ENCODE results near the gene KIF22. TPM values are rescaled to one million over a fixed set of nuclear protein-coding genes. Genes with fewer than 3 reads are reported as not detected.

KIF22 gene
- polyA plus RNA-seq, 3 donors, result 22.0 to 46.2 (median 28.9) TPM

DNA sequence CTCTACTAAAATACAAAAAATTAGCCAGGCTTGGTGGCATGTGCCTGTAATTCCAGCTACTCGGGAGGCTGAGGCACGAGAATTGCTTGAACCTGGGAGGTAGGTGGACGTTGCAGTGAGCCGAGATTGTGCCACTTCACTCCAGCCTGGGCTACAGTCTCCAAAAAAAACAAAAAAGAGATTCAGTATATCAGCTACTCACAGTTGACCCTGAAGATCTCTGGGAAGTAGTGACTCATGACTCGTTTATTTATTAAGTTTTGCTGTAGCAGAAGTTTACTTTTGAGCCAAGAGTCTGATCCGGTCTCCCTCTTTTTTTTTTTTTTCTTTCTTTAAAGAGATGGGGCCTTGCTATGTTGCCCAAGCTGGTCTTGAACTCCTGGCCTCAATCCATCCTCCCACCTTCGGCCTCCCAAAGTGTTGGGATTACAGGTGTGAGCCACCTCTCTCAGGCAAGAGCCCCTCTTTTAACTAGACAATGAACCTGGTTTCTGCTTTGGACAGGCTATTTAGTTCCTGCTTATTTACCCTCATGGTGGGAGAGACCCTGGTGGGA lies 34.1 kb downstream of the KIF22 start:
- no peaks in the 10 kb centered on the region for H3K27me3 ChIP-seq (ENCODE audit: control insufficient read depth in 2 of 2, insufficient read depth in 2 of 2, low read length in 2 of 2)
- Mint-ChIP-seq H3K9me3 (no peaks in the 10 kb centered on the region), H3K27me3 (ENCODE audit: low read depth in 3 of 3) (no peaks in the 10 kb centered on the region), H3K36me3 (peaks cover 15 to 32% of the 10 kb centered on the region in 2 donors), H3K27ac (no peak overlapping the region), H3K4me3 (no peak overlapping the region), H3K4me1 (peaks cover 47% of the 10 kb centered on the region)
- H3K27ac ChIP-seq (ENCODE audit: low read depth in 1 of 2, low read length in 2 of 2), result no peak overlapping the region
- H3K4me1 ChIP-seq (ENCODE audit: control insufficient read depth in 1 of 2, insufficient read depth in 2 of 2, low read length in 2 of 2), result peaks cover 30 to 32% of the 10 kb centered on the region in 2 donors
- H3K4me3 ChIP-seq (replicated peaks in 1 of 3; ENCODE audit: low read depth in 2 of 3, low read length in 3 of 3), result no peak overlapping the region
- intact Hi-C loops (cut with micrococcal nuclease), result loop anchor here in 1 of 2 donors (5.0 kb wide), 1 partner anchor 38 kb away; the partner anchor contains the start of gene CDIPT
- H3K9me3 ChIP-seq (replicated peaks in 1 of 2; ENCODE audit: control insufficient read depth in 1 of 2, insufficient read depth in 1 of 2, low read length in 2 of 2), result no peaks in the 10 kb centered on the region
- DNase-seq, result no peak
- no peak overlapping the region for H3K9ac ChIP-seq (ENCODE audit: insufficient read depth, low read length, poor library complexity, severe bottlenecking)
- H2AFZ ChIP-seq (ENCODE audit: insufficient read depth, low read depth, low read length, poor library complexity, severe bottlenecking), result no peak overlapping the region
- TF ChIP-seq, protein P1, sequence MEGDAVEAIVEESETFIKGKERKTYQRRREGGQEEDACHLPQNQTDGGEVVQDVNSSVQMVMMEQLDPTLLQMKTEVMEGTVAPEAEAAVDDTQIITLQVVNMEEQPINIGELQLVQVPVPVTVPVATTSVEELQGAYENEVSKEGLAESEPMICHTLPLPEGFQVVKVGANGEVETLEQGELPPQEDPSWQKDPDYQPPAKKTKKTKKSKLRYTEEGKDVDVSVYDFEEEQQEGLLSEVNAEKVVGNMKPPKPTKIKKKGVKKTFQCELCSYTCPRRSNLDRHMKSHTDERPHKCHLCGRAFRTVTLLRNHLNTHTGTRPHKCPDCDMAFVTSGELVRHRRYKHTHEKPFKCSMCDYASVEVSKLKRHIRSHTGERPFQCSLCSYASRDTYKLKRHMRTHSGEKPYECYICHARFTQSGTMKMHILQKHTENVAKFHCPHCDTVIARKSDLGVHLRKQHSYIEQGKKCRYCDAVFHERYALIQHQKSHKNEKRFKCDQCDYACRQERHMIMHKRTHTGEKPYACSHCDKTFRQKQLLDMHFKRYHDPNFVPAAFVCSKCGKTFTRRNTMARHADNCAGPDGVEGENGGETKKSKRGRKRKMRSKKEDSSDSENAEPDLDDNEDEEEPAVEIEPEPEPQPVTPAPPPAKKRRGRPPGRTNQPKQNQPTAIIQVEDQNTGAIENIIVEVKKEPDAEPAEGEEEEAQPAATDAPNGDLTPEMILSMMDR (IDR thresholded peaks at IDR 0.05), result no peak
- peaks cover 100% of the 10 kb centered on the region for H4K20me1 ChIP-seq (ENCODE audit: insufficient read depth, low read length)
- no peak overlapping the region for H3K4me2 ChIP-seq (replicated peaks; ENCODE audit: extremely low read depth, low read length, poor library complexity, severe bottlenecking)
- peaks cover 6 to 25% of the 10 kb centered on the region in 2 donors for H3K36me3 ChIP-seq (replicated peaks in 1 of 2; ENCODE audit: control insufficient read depth in 1 of 2, insufficient read depth in 2 of 2, low read length in 2 of 2)
- no CpG with 5 or more reads among the region's 7 CpGs for WGBS (ENCODE audit: insufficient coverage)
- peaks cover 92% of the 10 kb centered on the region for H3K79me2 ChIP-seq (ENCODE audit: insufficient read depth, low read length)

DNA sequence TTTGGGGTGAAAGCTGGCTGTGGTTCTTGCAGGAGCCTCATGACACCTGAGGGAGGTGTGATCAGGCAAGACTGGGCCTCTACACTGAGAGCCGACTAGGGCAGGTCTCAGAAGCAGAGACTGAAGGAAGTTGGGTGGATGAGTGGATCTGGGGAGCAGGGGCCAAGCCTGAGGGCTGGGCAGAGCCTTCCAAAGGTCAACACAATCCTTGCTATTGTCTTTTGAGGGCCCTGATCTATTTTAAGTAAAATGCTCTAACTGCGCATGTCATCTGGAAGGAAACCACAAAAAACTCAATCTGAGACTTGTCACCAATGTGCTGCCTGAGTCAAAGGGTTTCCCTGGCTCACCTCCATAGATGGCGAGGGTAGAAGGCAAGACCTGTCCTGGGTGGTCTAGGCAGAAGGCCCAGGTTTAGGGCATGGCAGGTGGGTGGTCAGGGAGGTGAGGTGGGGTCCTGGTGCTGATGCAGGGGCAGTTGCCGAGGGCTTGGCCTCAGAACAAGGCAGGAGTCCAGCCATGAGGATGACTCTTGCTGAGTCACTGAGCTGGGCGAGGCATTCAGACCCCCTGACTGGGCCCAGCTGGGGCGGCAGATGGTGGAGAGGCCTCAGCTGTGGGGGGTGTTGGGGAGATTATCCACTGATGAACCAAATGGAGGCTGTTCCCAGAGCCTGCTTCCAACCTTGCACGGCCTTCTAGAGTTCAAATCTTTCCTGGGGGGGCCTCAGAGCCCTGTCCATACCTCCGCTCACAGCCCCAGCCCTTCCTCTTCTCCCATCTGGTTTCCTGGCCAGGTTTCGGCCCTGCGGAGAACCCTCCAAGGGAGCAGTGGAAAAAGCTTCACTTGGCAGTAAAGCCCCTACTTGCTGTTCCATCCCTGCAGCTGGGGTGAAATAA lies 34.8 kb downstream of the KIF22 start:
- no peak for DNase-seq
- WGBS (ENCODE audit: insufficient coverage), result 56% methylated on average over 9 of the region's 10 CpGs
- H3K36me3 ChIP-seq (replicated peaks in 1 of 2; ENCODE audit: control insufficient read depth in 1 of 2, insufficient read depth in 2 of 2, low read length in 2 of 2), result peaks cover 12 to 29% of the 10 kb centered on the region in 2 donors
- Mint-ChIP-seq H3K36me3 (peaks cover 18 to 36% of the 10 kb centered on the region in 2 donors), H3K4me1 (peaks cover 42% of the 10 kb centered on the region), H3K27me3 (ENCODE audit: low read depth in 3 of 3) (no peaks in the 10 kb centered on the region), H3K27ac (peak overlapping the region in 3 of 7 donors; percentile 2 to 54 (median 52)), H3K4me3 (no peak overlapping the region), H3K9me3 (no peaks in the 10 kb centered on the region)
- no peak overlapping the region for H3K27ac ChIP-seq (ENCODE audit: low read depth in 1 of 2, low read length in 2 of 2)
- no peaks in the 10 kb centered on the region for H3K27me3 ChIP-seq (ENCODE audit: control insufficient read depth in 2 of 2, insufficient read depth in 2 of 2, low read length in 2 of 2)
- peaks cover 100% of the 10 kb centered on the region for H4K20me1 ChIP-seq (ENCODE audit: insufficient read depth, low read length)
- TF ChIP-seq, protein P1 (IDR thresholded peaks at IDR 0.05), result no peak
- peaks cover 96% of the 10 kb centered on the region for H3K79me2 ChIP-seq (ENCODE audit: insufficient read depth, low read length)
- peaks cover 24 to 25% of the 10 kb centered on the region in 2 donors for H3K4me1 ChIP-seq (ENCODE audit: control insufficient read depth in 1 of 2, insufficient read depth in 2 of 2, low read length in 2 of 2)
- no peak overlapping the region for H2AFZ ChIP-seq (ENCODE audit: insufficient read depth, low read depth, low read length, poor library complexity, severe bottlenecking)
- H3K9me3 ChIP-seq (replicated peaks in 1 of 2; ENCODE audit: control insufficient read depth in 1 of 2, insufficient read depth in 1 of 2, low read length in 2 of 2), result no peaks in the 10 kb centered on the region
- H3K4me3 ChIP-seq (replicated peaks in 1 of 3; ENCODE audit: low read depth in 2 of 3, low read length in 3 of 3), result no peak overlapping the region
- no peak overlapping the region for H3K9ac ChIP-seq (ENCODE audit: insufficient read depth, low read length, poor library complexity, severe bottlenecking)
- no peak overlapping the region for H3K4me2 ChIP-seq (replicated peaks; ENCODE audit: extremely low read depth, low read length, poor library complexity, severe bottlenecking)
- intact Hi-C loops (cut with micrococcal nuclease), result no loop called here
